Astrocyte (in vitro differentiated cells and primary cell): Measurements from ENCODE around the gene GNB1.

Source experiments
- CTCF ChIP-seq: IDR thresholded peaks from 2 replicates; pipeline ENCODE4 v1.5.1; 2011; ENCODE audit warnings: low read depth, mild to moderate bottlenecking, inconsistent platforms, low read length, moderate library complexity; ENCODE audit not compliant: insufficient read depth
- EZH2 ChIP-seq: IDR thresholded peaks from 2 replicates; pipeline ENCODE4 v1.6.1; 2012; ENCODE audit warnings: mild to moderate bottlenecking, low read length, inconsistent platforms; ENCODE audit not compliant: insufficient read depth

DNA sequence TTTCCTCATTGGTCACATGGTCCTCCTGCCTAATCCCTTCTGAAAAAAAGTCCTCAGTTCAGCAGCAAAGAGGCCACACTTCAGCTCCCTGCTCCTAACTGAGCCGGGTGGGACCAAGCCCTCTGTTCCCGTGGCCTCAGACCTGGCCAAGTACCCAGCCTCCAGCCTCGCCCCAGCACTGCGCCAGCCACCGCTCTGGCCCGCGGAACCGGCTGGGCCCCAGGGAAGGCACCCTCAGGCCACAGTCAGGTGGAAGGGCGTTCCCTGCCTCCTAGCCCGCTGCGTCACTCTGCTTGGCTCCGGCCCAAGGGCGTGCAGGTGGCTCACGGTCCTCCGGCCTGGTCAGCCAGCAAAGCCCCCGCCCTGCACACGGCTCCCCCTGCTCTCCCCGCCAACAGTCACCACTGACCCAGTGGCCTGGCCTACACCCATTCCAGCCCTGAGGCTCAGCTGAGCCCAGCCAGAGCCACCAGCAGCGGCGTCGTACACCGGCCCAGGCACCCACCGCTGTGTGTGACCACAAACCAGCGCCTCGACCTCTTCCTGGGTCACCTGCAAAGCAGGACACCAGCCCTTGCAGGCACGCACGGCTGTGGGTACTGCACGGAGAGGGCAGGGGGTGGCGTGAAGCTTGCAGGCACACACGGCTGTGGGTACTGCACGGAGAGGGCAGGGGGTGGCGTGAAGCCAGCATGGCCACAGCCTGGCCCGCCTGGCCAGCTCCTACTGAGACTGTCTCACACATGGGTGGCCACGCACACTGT, 132.0 kb downstream of the GNB1 start:
- TF ChIP-seq EZH2, result no peak
- TF ChIP-seq CTCF, result no peak
